ENCODE data around the gene BMP7.
"Not testable (repeated sequence)": the region's sequence is repeated elsewhere in the genome, so short reads cannot be mapped to it uniquely, and the experiment has no call there.

BMP7 gene

DNA sequence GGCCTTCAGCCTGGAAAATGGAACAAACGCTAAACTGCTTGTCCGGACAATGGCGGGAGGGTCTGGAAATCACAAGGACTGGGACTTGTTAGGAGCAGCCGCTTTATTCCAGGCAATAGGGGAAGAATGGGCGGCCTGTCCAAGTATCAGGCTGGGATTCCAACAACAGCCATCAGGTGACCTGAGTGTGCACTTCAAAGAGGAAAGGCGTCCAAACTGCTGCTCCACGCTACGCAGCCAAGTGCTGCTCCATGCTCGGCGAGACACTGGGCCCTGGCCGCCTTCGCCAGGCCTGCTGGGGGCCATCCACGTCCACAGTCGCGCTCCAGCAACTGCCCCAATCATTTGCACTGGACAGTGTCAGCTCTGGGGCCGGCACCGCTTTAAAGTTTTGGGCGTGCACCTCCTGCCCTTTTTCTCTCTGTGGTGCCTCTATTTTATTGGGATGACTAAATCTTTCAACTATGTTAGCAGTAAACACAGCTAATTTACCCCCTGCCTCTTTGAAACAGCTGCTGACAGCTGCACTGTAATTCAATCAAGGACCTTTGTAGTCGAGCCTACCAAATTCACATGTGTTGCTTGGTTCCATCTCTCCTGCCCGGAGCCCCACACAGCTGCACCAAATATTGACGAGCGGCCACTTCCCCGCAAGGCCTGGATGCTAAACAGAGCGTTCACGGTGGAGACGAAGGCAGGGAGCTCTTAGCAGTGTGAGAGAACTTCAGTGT lies 98.3 kb downstream of the BMP7 start:
- peak; percentile 36 for DNase-seq (ENCODE audit: low read depth)

DNA sequence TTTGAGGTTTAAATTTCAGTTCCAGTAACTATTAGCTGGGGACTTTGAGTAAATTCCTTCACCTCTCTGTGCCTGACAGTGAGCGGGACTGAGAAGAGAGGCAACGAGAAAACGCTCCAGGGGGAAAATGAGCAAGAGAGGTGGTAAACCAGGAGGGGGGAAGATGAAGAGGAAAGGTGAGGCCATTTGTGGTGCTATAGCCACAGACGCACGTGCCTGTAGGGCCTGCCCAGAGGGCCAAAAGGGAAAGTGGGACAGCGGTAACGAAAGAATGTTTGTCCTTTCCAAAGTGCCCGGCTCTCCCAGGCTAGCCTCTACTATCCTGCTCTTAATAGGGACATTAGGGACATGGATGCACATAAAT lies 99.2 kb downstream of the BMP7 start:
- DNase-seq (ENCODE audit: low read depth) = no peak

DNA sequence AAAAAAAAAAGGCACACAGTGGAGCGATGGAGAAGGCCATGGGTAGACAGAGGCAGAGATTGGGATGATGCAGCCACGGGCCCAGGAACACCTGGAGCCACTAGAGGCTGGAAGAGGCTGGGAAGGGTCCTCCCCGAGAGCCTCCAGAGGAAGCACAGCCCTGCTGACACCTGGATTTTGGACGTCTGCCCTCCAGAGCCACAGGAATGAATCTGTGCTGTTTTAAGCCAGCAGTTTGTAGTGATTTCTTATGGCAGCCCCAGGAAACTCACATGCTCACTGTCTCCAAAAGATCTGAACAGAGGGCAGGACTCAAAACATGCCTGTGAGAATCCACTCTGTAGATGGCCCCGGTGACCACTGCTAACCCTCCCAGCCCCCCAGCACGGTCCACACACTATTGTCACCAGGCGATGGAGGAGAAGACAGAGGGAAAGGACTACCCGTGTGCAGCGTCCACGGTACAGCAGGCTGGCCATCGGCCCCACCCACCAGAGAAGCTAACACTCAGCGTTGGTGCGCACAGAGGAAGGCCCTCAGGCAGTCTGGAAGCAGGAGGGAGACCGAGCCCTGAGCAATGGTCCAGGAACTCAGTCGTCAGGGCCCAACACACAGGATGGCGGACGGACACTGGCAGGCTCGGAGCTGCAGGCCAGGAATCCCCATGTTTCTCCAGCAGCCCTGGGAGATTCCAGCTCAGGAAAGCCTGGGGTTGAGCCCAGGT lies 99.7 kb downstream of the BMP7 start:
- DNase-seq (ENCODE audit: low read depth) = peak; percentile 24

DNA sequence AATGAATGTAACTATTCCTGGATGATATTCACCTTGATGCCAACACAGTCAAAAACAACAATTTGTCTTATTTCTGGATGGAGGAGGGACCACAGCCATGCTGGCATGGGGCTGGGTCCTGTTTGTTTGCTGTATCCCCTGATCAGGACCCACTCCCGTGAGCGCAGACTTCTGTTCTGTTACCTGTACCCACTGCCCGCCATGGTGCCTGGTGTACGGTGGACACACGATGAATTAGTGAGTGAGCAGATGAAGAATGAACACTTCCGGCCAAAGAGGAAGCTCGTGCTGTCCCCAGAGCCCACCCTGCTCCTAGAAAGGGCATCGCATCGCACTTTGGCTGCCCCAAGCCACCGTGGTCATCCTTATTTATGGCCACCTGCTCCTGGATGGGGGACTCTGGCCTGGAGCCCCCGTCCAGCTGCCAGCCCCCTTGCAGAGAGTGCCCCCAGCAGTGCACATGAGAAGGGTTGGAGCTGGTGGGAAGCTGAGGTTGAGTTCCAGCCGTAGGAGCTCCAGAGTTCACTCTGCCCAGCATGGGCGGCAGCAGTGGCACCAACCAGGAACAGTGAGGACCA lies 100.9 kb downstream of the BMP7 start:
- DNase-seq (ENCODE audit: low read depth) = no peak

DNA sequence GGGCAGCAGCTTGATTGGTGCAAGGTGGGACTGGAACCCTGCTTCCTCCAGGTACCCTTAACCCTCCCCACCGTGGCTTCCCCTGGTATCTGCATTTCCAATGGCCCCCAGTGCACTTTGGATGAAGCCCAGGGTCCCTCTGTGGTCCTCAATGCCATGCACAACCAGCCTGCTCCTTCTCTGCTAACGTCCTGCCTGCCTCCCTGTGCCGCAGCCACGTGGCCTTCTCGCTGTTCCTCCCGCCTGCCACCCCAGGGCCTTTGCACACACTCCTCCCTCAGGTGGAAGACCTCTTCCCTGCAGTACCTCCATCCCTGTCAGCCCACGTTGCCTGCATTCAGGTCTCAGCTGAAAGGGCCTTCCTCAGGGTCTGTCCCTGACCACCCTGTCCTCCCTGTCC lies 101.6 kb downstream of the BMP7 start:
- no peak for DNase-seq (ENCODE audit: low read depth)

DNA sequence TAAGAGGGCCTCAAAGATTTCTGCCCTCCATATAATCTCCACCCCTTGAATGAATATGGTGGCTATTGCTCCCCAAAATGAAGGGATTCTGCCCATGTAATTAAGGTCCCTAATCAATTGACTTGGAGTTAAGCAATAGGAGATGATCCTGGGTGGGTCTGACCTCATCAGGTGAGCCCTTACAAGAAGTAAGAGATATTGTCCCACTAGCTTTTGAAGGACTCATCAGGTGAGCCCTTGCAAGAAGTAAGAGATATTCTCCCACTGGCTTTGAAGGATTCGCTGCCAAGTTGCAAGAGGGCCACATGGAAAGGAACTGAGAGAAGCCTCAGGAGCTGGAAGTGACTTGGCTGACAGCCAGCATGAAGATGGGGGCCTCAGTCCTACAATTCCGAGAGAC lies 103.4 kb downstream of the BMP7 start:
- peak; percentile 9 for DNase-seq (ENCODE audit: low read depth)

DNA sequence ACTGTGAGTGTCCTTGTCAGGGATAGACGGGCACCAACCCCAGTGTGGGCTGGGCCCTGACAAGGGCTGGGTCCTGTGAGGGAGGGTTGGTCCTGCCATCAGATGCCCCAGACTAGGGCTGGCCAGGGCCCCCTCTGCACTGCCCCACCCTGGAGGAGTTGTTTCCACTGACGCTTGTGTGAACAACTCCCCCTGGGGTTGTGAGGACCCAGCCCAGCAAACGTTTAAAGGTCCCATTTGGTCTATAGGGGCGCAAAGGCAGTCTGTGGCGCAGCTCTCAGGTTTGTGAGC lies 104.1 kb downstream of the BMP7 start:
- DNase-seq (ENCODE audit: low read depth) = no peak

DNA sequence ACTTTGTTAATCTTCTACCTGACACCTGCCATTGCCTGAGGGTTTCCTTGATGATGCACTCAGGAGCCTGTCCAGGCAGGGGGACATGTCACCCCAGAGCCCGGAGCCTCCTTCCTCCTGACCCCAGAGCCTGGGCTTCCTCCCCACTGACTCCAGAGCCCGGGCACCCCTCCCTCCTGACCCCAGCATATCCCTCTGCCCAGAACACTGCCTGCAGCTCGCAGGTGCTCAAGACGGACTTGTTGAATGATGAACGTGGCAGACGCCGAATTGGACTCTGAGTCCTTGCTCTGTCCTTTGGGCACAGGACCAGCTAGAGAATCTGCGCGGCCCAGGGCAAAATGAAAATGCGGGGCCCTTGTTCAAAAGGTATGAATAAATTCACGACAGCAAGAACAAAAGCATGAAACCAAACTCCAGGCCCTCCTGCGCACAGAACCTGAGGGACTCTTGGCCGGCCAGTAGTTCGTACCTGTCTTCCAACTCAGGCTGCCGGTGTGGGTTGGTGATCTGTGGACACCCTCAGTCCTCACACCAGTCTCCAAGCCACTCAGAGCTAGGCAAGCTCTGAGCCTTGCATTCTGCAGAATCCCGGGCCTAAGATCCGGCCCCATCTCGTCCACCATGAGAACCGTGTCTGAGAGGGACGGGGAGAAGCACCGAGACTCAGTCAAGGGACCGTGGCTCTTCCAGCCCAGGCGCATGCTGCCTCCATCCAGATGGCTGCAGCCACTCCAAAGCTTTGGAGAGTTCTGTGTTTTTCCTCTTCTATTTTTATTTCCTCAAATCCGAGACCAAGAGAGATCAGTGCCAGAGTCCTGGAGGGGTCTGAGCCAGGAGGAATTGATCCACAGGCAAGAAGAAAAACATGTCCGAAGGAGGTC lies 104.7 kb downstream of the BMP7 start:
- DNase-seq (ENCODE audit: low read depth) = no peak

DNA sequence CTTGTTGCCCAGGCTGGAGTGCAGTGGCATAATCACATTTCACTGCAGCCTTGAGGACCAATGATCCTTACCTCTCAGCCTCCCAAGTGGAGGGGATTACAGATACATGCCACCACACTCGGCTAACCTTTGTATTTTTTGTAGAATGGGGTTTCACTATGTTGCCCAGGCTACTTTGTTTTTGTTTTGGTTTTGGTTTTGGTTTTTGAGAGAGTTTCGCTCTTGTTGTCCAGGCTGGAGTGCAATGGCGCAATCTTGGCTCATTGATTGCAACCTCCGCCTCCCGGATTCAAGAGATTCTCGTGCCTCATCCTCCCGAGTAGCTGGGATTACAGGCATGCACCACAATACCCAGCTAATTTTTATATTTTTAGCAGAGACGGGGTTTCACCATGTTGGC lies 105.5 kb downstream of the BMP7 start:
- DNase-seq (ENCODE audit: low read depth) = no peak

DNA sequence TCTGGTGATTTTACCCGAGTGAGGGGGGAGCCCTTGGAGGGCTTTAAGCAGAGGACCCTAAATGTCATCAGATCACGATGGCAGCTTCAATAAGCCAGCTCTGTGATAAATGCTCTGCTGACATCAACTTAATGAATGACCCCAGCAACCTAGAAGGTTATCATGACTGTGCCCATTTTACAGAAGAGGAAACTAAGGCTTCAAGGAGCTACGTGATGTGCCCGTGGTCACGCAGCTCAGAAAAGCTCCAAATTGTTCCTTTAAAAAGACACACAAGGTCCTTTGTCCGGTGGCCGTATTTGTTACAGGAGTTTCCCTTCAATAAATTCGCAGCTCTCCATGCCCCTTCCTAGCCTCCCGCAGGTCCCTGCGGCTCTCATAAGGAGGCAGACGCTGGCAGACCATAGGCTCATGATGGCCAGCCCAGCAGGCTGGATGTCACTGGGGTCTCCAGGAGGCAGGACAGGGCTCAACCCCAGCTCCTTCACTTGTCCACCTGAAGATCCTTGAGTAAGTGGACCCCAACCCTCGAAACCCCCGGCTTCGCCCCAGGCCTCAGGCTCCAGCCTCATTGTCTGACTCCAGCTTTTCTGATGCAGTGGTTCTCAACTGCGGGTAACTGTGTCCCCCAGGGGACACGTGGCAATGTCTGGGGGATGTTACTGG lies 106.4 kb downstream of the BMP7 start:
- DNase-seq (ENCODE audit: low read depth) = no peak

DNA sequence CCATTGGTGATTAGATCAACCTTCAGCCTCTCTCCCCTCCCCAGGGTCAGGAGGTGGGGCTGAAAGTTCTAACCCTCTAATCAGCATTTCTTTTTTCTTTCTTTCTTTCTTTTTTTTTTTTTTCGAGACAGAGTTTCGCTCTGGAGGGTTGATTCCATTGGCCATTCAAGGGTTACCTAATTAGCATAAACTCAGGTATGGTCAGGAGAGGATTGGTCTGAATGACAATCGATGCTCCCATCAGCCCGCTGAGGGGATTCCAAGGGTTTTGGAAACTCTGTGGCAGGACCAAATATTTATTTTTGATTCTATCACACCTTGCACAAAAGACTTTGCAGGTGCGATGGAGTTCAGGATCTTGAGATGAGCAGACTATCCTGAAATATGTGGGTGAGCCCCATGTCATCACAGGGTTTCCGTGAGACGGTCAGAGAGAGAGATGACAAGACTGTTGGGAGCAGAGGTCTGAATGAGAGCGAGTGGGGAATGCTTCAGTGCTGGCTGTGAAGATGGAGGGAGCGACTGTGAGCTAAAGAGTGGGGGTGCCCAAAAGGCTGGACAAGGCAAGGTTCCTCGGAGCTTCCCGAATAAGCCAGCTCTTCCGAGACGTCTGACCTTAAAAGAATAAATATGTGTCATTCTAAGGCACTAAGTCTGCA lies 107.1 kb downstream of the BMP7 start:
- no peak for DNase-seq (ENCODE audit: low read depth)

DNA sequence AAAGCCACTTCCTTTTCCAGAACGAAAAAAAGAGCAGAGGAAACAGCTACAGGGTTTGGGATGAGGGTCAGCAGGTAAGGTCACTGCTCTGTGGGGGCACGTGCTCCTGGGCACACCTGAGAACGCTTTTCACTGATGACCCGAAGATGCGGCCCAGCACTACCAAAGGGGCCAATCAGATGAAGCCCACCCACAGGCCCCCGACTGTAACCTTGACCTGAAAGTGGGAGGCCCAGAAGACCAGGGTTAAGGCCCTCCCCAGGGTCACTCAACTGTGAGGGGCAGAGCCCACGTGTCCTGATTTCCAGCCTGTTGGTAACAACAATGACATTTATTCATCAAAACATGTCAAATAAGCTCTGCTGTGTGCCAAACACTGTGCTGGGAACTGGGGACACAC lies 108.0 kb downstream of the BMP7 start:
- DNase-seq (ENCODE audit: low read depth) = no peak

DNA sequence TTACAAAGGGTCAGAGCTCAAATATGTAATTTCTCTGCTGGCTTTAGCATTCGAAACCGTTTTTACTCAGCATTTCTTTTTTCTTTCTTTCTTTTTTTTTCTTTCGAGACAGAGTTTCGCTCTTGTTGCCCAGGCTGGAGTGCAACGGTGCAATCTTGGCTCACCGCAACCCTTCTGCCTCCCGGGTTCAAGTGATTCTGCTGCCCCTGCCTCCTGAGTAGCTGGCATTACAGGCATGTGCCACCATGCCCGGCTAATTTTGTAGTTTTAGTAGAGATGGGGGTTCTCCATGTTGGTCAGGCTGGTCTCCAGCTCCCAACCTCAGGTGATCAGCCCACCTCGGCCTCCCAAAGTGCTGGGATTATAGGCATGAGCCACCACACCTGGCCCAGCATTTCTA lies 108.7 kb downstream of the BMP7 start:
- not testable (repeated sequence) for DNase-seq (ENCODE audit: low read depth)

DNA sequence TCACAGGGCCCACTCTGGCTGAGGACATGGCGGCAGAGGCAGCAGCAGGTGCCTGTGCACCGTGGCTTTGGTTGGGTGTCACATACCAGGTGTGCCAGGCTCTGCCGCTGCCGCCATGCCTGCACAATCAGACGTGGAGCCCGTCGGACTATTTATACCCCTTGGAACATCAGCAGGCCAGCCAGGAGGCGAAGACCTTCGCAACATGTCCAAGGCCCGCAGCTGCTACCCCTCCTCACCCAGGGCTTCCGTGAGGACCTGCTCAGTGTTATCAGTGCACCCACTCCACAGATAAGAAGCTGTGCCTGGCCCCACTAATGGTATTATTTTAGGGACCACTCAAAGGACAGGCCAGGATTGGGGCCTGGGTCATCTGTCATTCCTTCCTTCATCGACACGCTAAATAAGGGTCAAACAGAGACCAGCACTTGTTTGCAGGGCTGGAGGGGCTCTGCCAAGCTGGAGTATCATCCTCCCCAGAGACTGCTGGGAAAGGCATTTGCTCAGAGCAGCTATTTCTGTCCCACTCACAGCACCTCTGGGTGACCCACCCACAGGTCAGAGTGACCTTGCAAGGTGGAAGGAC lies 109.2 kb downstream of the BMP7 start:
- no peak for DNase-seq (ENCODE audit: low read depth)

DNA sequence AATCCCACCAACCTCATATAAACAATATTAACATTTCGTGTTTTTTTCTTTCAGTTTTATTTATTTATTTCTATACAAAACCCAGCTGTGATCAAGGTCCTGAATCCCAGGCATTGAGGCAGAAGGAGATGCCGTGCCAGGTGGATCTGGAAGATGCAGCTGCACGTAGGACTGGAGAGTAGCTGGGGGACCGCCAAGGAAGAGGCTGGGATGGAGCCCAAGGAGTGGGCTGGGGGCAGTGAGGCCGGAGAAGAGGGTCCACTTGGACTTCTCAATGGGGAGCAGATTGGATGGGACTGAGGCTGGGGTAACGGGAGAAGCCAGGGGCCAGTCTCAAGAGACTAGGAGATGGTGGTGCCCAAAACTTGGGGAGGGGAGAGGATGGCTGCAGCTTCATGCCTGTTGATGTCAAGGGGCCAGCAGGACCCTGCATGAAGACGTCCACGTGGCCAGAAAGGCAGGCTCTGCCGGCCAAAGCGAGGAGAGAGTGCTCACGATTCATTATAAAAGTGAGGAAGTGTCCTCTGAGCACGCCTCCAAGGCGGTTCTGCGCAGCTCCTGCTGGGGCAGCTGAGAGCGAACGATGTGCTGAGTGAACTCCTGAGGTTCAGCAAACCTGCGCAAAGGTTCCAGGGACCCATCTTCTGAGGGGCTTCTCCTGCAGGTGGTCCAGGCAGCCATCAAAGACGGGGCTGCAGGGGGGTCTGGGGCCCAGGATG lies 110.3 kb downstream of the BMP7 start:
- DNase-seq (ENCODE audit: low read depth) = no peak

DNA sequence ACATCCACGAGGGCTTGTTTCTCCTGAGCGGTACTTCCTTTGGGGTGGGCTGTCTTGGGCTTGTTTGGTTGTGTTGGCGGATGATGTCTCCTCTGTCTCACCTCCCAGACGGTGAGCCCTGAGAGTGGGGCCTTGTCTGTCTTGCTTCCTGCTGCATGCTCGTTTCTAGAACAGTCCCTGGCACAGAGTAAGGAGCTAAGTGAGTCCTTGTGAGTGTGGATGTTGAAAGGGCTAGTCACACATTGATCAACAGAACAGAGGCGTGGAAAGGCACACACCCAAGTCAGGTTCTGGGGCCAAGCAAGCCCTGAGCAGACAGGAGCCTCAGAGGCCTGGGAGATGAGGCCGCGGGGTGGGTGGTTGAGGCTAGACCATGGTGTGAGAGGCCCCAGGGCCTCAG lies 111.0 kb downstream of the BMP7 start:
- no peak for DNase-seq (ENCODE audit: low read depth)

DNA sequence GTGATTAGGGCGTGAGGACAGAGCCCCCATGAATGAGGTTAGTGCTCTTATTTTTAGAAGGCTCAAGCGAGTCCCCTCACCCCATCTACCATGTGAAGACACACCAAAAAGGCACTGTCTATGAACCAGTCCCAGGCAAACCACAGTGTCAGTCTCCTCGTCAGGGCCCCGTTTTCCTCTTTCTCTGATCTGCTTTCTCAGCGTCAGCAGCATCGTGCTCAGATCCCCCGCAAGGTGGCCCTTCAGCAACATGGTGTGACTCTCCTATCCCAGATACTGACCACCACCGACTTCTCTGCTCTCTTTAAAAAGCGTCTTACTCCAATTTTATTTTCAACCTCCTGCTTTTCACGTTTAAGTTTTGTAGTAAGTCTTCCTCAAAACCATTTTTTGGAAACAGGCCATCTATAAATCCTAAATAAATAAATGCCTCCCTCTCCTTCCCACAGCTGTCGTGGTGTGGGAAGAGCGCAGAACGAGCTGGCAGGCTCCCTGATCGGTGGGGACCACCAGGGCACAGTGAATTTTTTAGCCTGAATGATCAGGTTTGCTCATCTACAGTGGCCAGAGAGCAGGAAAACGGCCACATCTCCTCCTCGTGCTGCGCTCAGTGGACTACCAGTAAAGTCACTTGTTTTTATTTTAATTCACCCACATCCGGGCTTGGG lies 113.1 kb downstream of the BMP7 start:
- no peak for DNase-seq (ENCODE audit: low read depth)

DNA sequence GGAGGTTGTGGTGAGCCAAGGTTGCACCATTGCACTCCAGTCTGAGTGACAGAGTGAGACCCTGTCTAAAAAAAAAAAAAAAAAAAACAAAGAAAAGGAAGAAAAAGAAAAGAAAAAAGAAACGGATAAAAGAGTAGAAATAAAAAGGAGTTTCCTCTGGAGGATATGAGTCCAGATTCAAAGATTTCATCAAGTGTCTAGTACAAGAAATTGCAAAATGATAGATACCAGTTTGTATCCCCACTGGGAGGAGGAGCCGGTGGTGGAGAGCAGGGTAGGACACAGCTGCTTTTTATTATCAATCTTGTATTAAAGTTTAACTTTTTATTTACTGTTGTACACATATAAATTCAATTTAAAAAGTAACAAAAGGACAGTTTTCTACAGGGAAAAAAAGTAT lies 113.9 kb downstream of the BMP7 start:
- DNase-seq (ENCODE audit: low read depth) = no peak

DNA sequence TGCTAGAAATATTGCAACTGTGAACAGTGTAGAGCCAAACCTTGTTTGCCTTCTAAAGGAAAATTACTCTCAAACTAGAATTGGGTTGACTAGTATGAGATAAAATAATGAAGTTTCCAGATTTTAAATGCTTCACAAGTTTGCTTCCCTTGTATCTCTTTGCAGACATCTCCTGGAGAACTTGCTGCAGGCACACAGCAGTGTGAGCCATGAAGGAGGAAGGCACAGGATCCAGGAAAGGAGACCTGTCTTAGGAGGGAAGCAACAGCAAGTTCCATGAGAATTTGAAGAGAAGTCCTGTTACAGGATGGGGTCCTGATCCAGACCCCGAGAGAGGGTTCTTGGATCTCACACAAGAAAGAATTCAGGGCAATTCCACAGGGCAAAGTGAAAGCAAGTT lies 115.9 kb downstream of the BMP7 start:
- DNase-seq (ENCODE audit: low read depth) = no peak

DNA sequence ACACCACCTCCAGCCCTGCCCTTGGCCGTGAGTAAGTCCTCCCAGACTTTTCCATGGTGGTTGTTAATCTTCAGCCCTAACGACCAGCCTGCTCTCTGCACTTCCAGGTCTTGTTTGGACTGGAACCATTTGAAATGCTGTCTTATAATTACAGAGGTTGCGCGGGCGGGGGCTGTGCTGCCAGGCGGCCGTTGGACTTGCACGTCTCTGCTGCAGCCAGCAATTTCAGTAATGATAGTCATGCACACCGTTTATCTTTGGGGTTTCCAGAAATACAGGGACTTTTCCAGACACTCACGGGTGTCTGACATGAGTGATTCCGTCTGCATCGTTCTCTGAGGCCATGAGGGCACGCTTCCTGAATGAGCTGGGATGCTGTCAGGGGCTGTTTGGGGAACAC lies 118.2 kb downstream of the BMP7 start:
- no peak for DNase-seq (ENCODE audit: low read depth)
